ENCODE measurements around the gene BCKDHB.
"Not testable (repeated sequence)": the region's sequence is repeated elsewhere in the genome, so short reads cannot be mapped to it uniquely, and the experiment has no call there.

The BCKDHB gene

GRCh38 chr6:80211286-80211685, 104.8 kb downstream of the BCKDHB start:
- no peak for DNase-seq

- not testable (repeated sequence) for DNase-seq
Measured at GRCh38 chr6:80211890-80212289, 105.4 kb downstream of the BCKDHB start.

GRCh38 chr6:80214436-80215022, 108.1 kb downstream of the BCKDHB start:
- DNase-seq: no peak

- DNase-seq: no peak
Measured at GRCh38 chr6:80215063-80215462, 108.6 kb downstream of the BCKDHB start.

- no peak for DNase-seq
Measured at GRCh38 chr6:80217794-80218193, 111.3 kb downstream of the BCKDHB start.

- no peak for DNase-seq
Measured at GRCh38 chr6:80223743-80224212, 117.3 kb downstream of the BCKDHB start.

- DNase-seq: no peak
Measured at GRCh38 chr6:80226151-80226550, 119.7 kb downstream of the BCKDHB start.

GRCh38 chr6:80226699-80227098, 120.2 kb downstream of the BCKDHB start:
- DNase-seq: no peak

GRCh38 chr6:80227545-80228105, 121.2 kb downstream of the BCKDHB start:
- DNase-seq: no peak

GRCh38 chr6:80233262-80233661, 126.8 kb downstream of the BCKDHB start:
- no peak for DNase-seq

- DNase-seq: no peak
Measured at GRCh38 chr6:80233958-80234357, 127.5 kb downstream of the BCKDHB start.

GRCh38 chr6:80234401-80234800, 127.9 kb downstream of the BCKDHB start:
- no peak for DNase-seq

GRCh38 chr6:80234908-80235307, 128.4 kb downstream of the BCKDHB start:
- DNase-seq: no peak

GRCh38 chr6:80235647-80236046, 129.2 kb downstream of the BCKDHB start:
- DNase-seq: no peak

GRCh38 chr6:80238754-80239153, 132.3 kb downstream of the BCKDHB start:
- not testable (repeated sequence) for DNase-seq

GRCh38 chr6:80245043-80245442, 138.6 kb downstream of the BCKDHB start:
- DNase-seq: no peak

- no peak for DNase-seq
Measured at GRCh38 chr6:80249897-80250296, 143.4 kb downstream of the BCKDHB start.

- DNase-seq: no peak
Measured at GRCh38 chr6:80250391-80250997, 144.0 kb downstream of the BCKDHB start.

GRCh38 chr6:80251321-80251720, 144.8 kb downstream of the BCKDHB start:
- DNase-seq: no peak

GRCh38 chr6:80254716-80255115, 148.2 kb downstream of the BCKDHB start:
- no peak for DNase-seq

- DNase-seq: no peak
Measured at GRCh38 chr6:80256691-80257090, 150.2 kb downstream of the BCKDHB start.

GRCh38 chr6:80259118-80259517, 152.6 kb downstream of the BCKDHB start:
- no peak for DNase-seq

- DNase-seq: no peak
Measured at GRCh38 chr6:80263585-80263984, 157.1 kb downstream of the BCKDHB start.

- DNase-seq: no peak
Measured at GRCh38 chr6:80268865-80269730, 162.6 kb downstream of the BCKDHB start.

Data from activated effector memory CD4-positive, alpha-beta T cell treated with Interleukin-2 at 50 U/mL for 16 hours (primary cell).